Activated T-cell treated with anti-CD3 and anti-CD28 coated beads for 1 hour (primary cell): Measurements from ENCODE around the gene SLC6A6.

Source experiments
- DNase-seq: peaks from one replicate; pipeline ENCODE4 v3.0.0-alpha.2; 2020; ENCODE audit warnings: low read depth

The SLC6A6 gene

GRCh38 chr3:14523792-14524191, 121.4 kb downstream of the SLC6A6 start:
- DNase-seq: no peak

GRCh38 chr3:14524311-14524711, 121.9 kb downstream of the SLC6A6 start:
- no peak for DNase-seq

- DNase-seq: no peak
Observed at GRCh38 chr3:14524920-14525660, 122.7 kb downstream of the SLC6A6 start.

GRCh38 chr3:14525685-14526631, 123.6 kb downstream of the SLC6A6 start:
- DNase-seq: no peak

GRCh38 chr3:14528081-14528480, 125.7 kb downstream of the SLC6A6 start:
- DNase-seq: no peak

GRCh38 chr3:14531856-14532395, 129.5 kb downstream of the SLC6A6 start:
- no peak for DNase-seq

- DNase-seq: no peak
Observed at GRCh38 chr3:14532691-14533456, 130.5 kb downstream of the SLC6A6 start.

- DNase-seq: no peak
Observed at GRCh38 chr3:14533457-14533958, 131.1 kb downstream of the SLC6A6 start.

- no peak for DNase-seq
Observed at GRCh38 chr3:14534516-14535191, 132.2 kb downstream of the SLC6A6 start.

GRCh38 chr3:14535616-14536015, 133.2 kb downstream of the SLC6A6 start:
- no peak for DNase-seq

GRCh38 chr3:14536055-14536815, 133.8 kb downstream of the SLC6A6 start:
- no peak for DNase-seq

- DNase-seq: no peak
Observed at GRCh38 chr3:14536837-14537589, 134.6 kb downstream of the SLC6A6 start.

GRCh38 chr3:14537590-14538450, 135.4 kb downstream of the SLC6A6 start:
- no peak for DNase-seq

- DNase-seq: no peak
Observed at GRCh38 chr3:14538451-14539088, 136.2 kb downstream of the SLC6A6 start.
